PFSK-1 (cell line): Measurements from ENCODE around the gene TMEM184A.

Experiments
- FOXP2 ChIP-seq: optimal IDR thresholded peaks from 2 replicates; pipeline ENCODE3; 2011; ENCODE audit warnings: borderline replicate concordance, control low read depth, inconsistent platforms; ENCODE audit not compliant: insufficient read depth; ENCODE audit errors: extremely low read length, extremely low read depth
- POLR2AphosphoS5 ChIP-seq: IDR thresholded peaks from 2 replicates; pipeline ENCODE4 v1.6.1; 2012; ENCODE audit warnings: low read depth, mild to moderate bottlenecking, control low read depth, low read length, moderate library complexity
- SIN3A ChIP-seq: IDR thresholded peaks from 2 replicates; pipeline ENCODE4 v1.6.1; 2012; ENCODE audit warnings: mild to moderate bottlenecking, low read length, moderate library complexity, borderline replicate concordance; ENCODE audit not compliant: insufficient read depth
- TAF1 ChIP-seq: IDR thresholded peaks from 2 replicates; pipeline ENCODE4 v1.6.1; 2012; ENCODE audit warnings: low read length, control low read depth, borderline replicate concordance; ENCODE audit not compliant: insufficient read depth
- TF ChIP-seq, protein P1 (sequence below), 2 experiments: IDR thresholded peaks; 2 replicates each; pipeline versions ENCODE4 v1.6.1 to v1.8.0; 2011 to 2012; ENCODE audit warnings: low read depth in 2 of 2, low read length in 2 of 2, control low read depth in 1 of 2, inconsistent platforms in 1 of 2, mild to moderate bottlenecking in 1 of 2, moderate library complexity in 1 of 2; ENCODE audit not compliant: insufficient read depth in 1 of 2

Gene TMEM184A

GRCh38 chr7:1541431-1542162, 14.4 kb downstream of the TMEM184A start:
- TF ChIP-seq, protein P1, sequence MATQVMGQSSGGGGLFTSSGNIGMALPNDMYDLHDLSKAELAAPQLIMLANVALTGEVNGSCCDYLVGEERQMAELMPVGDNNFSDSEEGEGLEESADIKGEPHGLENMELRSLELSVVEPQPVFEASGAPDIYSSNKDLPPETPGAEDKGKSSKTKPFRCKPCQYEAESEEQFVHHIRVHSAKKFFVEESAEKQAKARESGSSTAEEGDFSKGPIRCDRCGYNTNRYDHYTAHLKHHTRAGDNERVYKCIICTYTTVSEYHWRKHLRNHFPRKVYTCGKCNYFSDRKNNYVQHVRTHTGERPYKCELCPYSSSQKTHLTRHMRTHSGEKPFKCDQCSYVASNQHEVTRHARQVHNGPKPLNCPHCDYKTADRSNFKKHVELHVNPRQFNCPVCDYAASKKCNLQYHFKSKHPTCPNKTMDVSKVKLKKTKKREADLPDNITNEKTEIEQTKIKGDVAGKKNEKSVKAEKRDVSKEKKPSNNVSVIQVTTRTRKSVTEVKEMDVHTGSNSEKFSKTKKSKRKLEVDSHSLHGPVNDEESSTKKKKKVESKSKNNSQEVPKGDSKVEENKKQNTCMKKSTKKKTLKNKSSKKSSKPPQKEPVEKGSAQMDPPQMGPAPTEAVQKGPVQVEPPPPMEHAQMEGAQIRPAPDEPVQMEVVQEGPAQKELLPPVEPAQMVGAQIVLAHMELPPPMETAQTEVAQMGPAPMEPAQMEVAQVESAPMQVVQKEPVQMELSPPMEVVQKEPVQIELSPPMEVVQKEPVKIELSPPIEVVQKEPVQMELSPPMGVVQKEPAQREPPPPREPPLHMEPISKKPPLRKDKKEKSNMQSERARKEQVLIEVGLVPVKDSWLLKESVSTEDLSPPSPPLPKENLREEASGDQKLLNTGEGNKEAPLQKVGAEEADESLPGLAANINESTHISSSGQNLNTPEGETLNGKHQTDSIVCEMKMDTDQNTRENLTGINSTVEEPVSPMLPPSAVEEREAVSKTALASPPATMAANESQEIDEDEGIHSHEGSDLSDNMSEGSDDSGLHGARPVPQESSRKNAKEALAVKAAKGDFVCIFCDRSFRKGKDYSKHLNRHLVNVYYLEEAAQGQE (IDR thresholded peaks at IDR 0.05; ENCODE audit: insufficient read depth in 1 of 2, low read depth in 2 of 2, low read length in 2 of 2): no peak
- no peak for TF ChIP-seq POLR2AphosphoS5
- no peak for TF ChIP-seq TAF1
- TF ChIP-seq SIN3A: no peak
- no peak for TF ChIP-seq FOXP2

- TF ChIP-seq FOXP2: no peak
These were observed 15.2 kb downstream of the TMEM184A start for GRCh38 chr7:1540776-1541271.

GRCh38 chr7:1539882-1540775, 15.9 kb downstream of the TMEM184A start:
- TF ChIP-seq FOXP2 (no peak), POLR2AphosphoS5 (no peak), SIN3A (no peak)

- TF ChIP-seq, protein P1 (IDR thresholded peaks at IDR 0.05; ENCODE audit: insufficient read depth in 1 of 2, low read depth in 2 of 2, low read length in 2 of 2): no peak
- no peak for TF ChIP-seq TAF1
- TF ChIP-seq FOXP2: no peak
These were observed 16.7 kb downstream of the TMEM184A start for GRCh38 chr7:1539181-1539881.

DNA sequence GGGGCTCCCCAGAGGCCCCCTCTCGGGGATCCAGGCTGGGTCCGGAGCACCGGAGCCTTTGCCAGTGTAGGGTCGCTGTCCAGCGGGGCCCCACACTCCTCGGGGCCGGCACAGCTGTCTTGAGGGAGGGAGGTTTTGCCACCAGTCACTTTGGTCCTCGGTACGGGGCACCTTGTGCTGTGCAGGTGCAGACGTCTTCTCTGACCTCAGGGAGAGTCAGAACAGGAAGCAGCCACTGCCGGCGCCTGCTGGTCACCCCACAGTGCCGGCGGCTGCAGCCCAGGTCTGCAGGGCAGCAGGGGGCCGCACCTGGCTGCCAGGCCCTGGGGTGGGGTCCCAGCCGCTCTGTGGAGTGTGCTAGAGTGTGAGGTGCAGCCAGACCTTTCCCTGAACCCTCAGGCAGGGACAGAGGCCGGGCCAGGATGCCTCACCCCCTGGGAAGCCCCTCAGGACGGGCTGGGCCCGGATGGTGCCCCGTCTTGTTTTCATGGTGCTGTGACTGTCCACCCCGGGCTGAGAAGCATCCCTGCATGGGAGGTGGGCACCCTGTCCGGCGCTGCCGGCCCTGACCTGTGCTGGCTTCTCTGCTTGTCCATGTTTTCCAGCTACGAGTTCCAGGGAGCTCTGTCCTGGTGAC, 17.3 kb downstream of the TMEM184A start:
- TF ChIP-seq, protein P1 (IDR thresholded peaks at IDR 0.05; ENCODE audit: insufficient read depth in 1 of 2, low read depth in 2 of 2, low read length in 2 of 2): peak in 1 of 2 experiments; percentile 80; a peak in 2 of 4 replicates
- TF ChIP-seq FOXP2: no peak
